ENCODE measurements around the gene WDHD1.

- TF ChIP-seq CTCF (IDR thresholded peaks at IDR 0.05) = no peak
- no peak for TF ChIP-seq POLR2A (IDR thresholded peaks at IDR 0.05)
- TF ChIP-seq EP300 (IDR thresholded peaks at IDR 0.05) = no peak
These were observed 20.6 kb upstream of the WDHD1 start for GRCh38 chr14:55047301-55048053.
